Neural progenitor cell (in vitro differentiated cells): ENCODE measurements around the gene SDE2.

Source experiments
- EZH2phosphoT487 ChIP-seq: fragments of 200-600 bp; sonication (generic); IDR thresholded peaks from 2 replicates; pipeline ENCODE4 v1.6.1; 2017; ENCODE audit warnings: antibody characterized with exemption
- TF ChIP-seq, protein P1 (sequence below): fragments of 200-600 bp; sonication (generic); IDR thresholded peaks from 2 replicates; pipeline ENCODE4 v1.5.1; 2017; ENCODE audit warnings: antibody characterized with exemption, mild to moderate bottlenecking

DNA sequence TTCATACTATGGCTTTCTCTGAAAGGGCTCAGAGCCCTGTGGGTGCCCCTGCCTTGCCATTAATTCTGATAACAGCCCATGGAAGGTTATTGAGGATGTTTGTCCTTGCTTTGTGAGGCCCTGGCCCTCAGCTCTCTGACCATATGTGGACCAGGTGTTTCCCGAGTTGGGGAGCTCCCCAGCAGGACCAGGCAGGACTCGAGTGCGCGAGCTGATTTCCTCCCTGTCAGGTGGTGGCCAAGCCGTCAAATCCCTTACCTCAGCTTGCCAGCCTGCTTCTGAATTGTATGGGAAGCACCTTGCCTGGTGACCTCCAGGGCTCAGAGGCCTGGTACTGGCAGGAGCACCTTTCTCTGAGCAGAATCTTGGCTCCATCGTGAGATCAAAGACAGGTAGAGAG is 17.9 kb upstream of the SDE2 start:
- TF ChIP-seq, protein P1, sequence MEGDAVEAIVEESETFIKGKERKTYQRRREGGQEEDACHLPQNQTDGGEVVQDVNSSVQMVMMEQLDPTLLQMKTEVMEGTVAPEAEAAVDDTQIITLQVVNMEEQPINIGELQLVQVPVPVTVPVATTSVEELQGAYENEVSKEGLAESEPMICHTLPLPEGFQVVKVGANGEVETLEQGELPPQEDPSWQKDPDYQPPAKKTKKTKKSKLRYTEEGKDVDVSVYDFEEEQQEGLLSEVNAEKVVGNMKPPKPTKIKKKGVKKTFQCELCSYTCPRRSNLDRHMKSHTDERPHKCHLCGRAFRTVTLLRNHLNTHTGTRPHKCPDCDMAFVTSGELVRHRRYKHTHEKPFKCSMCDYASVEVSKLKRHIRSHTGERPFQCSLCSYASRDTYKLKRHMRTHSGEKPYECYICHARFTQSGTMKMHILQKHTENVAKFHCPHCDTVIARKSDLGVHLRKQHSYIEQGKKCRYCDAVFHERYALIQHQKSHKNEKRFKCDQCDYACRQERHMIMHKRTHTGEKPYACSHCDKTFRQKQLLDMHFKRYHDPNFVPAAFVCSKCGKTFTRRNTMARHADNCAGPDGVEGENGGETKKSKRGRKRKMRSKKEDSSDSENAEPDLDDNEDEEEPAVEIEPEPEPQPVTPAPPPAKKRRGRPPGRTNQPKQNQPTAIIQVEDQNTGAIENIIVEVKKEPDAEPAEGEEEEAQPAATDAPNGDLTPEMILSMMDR, result no peak
- no peak for TF ChIP-seq EZH2phosphoT487
